GM21526 (cell line): ENCODE results near the gene BTBD9.
"Not testable (repeated sequence)": the region's sequence is repeated elsewhere in the genome, so short reads cannot be mapped to it uniquely, and the experiment has no call there.

ENCODE experiments used
- ATAC-seq: cut with Tn5 transposase; IDR thresholded peaks from one replicate; pipeline ENCODE4 v1.9.1; 2021; ENCODE audit warnings: moderate library complexity; ENCODE audit not compliant: unreplicated experiment, low FRiP score

The BTBD9 gene

DNA sequence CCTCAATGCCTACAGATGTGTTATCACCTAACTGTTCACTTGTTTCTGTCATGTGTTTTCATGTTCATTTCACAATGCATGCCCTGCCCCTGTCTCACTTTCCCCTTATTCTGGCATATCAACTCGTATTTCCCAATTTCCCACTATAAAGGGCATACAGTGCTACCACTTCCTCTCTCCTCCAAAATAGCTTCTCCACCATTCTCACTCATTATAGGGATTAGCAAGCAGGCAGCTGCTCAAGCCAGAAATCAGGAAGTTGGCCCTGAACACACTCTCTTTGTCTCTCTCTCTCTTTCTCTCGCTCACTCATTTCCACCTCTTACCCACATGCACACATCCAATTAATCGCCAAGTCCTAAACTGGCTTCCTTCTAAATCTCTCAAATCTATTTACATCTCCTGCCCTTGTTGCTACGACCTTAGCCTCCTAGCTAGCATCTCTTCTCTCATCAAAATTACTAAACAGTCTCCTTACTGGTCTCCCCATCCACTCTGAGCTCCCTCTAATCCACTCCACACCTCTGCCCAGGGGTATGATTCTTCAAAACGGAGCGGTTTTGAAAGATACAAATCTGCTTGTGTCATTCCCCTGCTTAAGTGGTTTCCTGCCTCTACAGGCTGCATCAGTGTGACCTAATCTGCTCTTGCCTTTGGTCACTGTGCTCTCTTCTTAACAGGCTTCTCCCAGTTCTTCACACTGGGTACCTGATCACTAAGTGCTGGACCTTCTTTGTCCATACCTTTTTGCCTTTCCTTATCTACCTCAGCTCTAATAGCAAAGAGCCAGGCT lies 196.2 kb downstream of the BTBD9 start:
- no peak for ATAC-seq

DNA sequence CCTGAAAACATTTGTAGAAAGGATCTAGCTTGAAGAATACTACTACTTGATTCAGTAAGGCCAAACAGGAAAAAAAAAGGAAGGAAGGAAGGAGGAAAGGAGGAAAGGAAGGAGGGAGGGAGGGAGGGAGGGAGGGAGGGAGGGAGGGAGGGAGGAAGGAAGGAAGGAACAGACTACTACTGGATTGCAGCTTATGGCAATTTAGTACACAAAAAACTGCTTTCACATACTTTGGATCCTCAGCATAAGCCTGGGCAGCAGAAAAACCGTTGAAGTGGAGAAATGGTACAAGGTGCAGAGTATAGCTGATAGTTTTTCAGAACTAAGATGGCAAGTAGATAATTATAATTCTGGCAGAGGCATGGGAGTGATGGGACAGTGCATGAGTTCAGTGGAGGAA lies 201.6 kb downstream of the BTBD9 start:
- no peak for ATAC-seq

DNA sequence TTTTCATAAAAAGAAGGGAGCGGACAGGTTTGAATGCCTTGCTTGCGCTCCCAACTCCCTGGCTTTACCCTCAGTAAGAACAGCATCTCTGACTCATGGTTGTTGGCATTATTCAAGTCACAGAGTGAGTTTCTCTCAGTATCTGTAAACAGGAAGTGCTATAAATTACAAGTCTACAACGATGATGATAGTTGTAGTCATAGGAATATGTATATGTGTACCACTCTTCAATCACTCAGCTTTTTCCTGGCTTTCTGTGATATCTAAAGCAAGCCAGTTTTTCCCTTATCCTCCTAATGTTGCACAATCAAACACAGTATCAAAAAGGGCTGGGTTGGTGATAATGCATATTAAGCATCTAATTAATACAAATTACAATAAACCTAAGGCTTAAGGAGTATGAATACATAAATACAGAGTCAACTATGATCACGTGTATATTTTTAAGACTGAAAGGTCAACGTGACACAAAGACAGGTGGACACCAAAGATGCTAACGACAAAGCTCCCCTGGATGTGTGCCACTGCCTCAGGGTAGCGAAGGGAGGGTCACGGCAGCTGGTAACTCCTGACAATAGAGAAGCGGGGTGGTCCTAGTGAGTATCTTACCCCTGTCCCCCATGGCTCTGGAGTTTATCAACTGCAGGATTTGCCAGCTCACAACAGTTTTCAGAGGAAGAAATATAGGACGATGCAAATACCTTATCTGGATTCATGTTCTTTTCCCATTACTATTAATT lies 202.8 kb downstream of the BTBD9 start:
- no peak for ATAC-seq

DNA sequence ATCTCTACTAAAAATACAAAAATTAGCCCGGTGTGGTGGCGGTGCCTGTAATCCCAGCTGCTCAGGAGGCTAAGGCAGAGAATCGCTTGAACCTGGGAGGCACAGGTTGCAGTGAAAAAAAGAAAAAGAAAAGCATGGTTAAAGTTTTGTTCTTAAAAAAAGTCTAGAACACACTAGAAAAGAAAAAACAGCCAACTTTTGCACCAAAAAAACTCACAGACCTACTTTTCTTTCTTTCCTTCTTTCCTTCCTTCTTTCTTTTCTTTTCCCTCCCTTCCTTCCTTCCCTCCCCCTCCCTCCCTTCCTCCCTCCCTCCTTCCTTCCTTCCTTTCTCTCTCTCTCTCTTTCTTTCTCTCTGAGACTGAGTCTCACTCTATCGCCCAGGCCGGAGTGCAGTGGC lies 204.4 kb downstream of the BTBD9 start:
- ATAC-seq, result no peak

DNA sequence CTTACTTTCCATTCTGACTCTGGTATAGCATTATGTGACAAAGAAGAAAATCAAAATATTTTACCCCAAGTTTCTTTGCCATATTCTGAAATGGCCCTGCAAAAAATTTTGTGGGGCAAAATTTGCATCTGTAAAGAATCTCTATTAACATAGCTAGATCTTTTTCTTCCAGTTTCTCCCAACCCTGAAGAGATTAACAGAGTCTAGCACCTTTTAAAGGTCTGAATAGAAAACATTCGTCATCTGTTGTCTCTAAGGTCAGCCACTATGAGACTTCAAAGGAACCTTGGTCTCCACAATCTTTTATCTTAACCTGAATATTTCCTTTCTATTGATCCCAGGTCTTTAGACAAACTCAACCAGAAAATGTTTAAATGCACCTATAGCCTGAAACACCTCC lies 205.7 kb downstream of the BTBD9 start:
- ATAC-seq, result no peak

- no peak for ATAC-seq
Observed at GRCh38 chr6:38432479-38432878, 207.2 kb downstream of the BTBD9 start.

GRCh38 chr6:38432079-38432478 lies 207.7 kb downstream of the BTBD9 start:
- ATAC-seq, result no peak

GRCh38 chr6:38429546-38429945 lies 210.2 kb downstream of the BTBD9 start:
- ATAC-seq, result no peak

GRCh38 chr6:38427492-38428210 lies 212.1 kb downstream of the BTBD9 start:
- peak; percentile 63 for ATAC-seq

- not testable (repeated sequence) for ATAC-seq
Observed at GRCh38 chr6:38425788-38426488, 213.8 kb downstream of the BTBD9 start.

GRCh38 chr6:38423746-38424145 lies 216.0 kb downstream of the BTBD9 start:
- ATAC-seq, result no peak

GRCh38 chr6:38420207-38420606 lies 219.5 kb downstream of the BTBD9 start:
- ATAC-seq, result no peak

DNA sequence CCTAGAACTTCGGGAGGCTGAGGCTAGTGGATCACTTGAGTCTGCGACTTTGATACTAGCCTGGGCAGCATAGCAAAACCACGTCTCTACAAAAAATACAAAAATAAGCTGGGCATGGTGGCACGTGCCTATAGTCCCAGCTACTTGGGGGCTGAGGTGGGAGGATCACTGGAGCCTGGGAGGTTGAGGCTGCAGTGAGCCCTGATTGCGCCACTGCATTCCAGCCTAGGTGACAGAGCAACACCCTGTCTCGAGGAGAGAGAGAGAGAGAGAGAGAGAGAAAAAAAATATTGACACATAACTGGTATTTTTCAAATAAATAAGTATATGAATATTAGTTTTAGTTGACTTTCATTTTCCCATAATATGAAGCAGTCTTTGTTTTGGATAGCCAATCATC lies 222.2 kb downstream of the BTBD9 start:
- ATAC-seq, result no peak

GRCh38 chr6:38415231-38416005 lies 224.3 kb downstream of the BTBD9 start:
- ATAC-seq, result no peak

- no peak for ATAC-seq
Observed at GRCh38 chr6:38413102-38413800, 226.5 kb downstream of the BTBD9 start.

GRCh38 chr6:38407192-38407591 lies 232.5 kb downstream of the BTBD9 start:
- no peak for ATAC-seq

GRCh38 chr6:38406096-38406495 lies 233.6 kb downstream of the BTBD9 start:
- no peak for ATAC-seq

DNA sequence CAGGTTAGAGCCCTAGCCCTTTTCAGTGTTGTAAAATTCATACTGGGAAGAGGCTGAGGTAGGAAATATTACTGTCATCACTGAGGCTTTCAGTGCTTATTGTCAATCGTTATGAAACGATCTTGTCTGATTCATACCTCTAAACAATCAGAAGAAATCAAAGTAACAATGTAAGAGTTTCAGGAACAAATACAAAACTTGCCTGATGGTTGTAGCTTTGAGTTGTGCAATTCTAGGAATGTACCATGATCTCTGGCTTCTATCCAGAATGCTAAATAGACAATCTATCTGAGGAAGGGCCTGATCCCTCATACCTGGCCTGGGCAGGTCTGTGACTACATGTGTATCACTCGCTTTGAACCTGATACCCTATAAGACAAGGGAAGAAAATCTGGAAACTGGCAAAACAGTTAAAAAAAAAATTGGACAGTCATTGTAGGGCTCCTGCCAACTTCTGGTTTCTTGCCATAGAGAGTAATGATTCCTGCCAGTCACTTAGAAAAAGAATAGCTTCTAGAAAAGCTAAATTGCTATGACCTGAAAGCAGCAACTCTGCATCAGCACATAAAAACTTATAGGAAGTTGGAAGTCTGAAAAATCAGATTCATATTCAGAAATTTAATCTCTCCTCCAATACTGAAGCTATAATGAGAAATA lies 234.7 kb downstream of the BTBD9 start:
- ATAC-seq, result no peak

- no peak for ATAC-seq
Observed at GRCh38 chr6:38404355-38404754, 235.4 kb downstream of the BTBD9 start.
